H1 (cell line): ENCODE results near the gene TNIP1.

Source experiments
- CBX8 ChIP-seq: fragments of 300-800, 300-1000 bp; sonication (generic); IDR thresholded peaks from 2 replicates; pipeline ENCODE4 v1.7.1; 2016; ENCODE audit warnings: low read depth, low read length, borderline replicate concordance
- CTCF ChIP-seq, 3 experiments: IDR thresholded peaks; 1 replicate in 2 of 3; 2 replicates in 1 of 3; pipeline versions ENCODE4 v1.5.1 to v1.6.1; 2011; ENCODE audit warnings: low read length in 3 of 3, mild to moderate bottlenecking in 3 of 3, inconsistent platforms in 2 of 3, low read depth in 1 of 3, moderate library complexity in 1 of 3; ENCODE audit not compliant: insufficient read depth in 1 of 3; ENCODE audit errors: control extremely low read depth in 1 of 3
- EGR1 ChIP-seq: IDR thresholded peaks from 2 replicates; pipeline ENCODE4 v1.6.1; 2011; ENCODE audit warnings: low read depth, low read length, borderline replicate concordance
- EP300 ChIP-seq, 2 experiments: IDR thresholded peaks; 1 replicate in 1 of 2; 2 replicates in 1 of 2; pipeline ENCODE4 v1.6.1; 2011 to 2012; ENCODE audit warnings: low read depth in 2 of 2, low read length in 2 of 2, mild to moderate bottlenecking in 2 of 2, borderline replicate concordance in 1 of 2, inconsistent platforms in 1 of 2, moderate library complexity in 1 of 2
- GABPA ChIP-seq: IDR thresholded peaks from 2 replicates; pipeline ENCODE4 v1.6.1; 2011; ENCODE audit warnings: mild to moderate bottlenecking, low read length, moderate library complexity, borderline replicate concordance; ENCODE audit not compliant: insufficient read depth
- KDM4A ChIP-seq: IDR thresholded peaks from one replicate; pipeline ENCODE4 v1.7.1; 2012; ENCODE audit warnings: low read depth, mild to moderate bottlenecking, moderate library complexity, low read length, inconsistent platforms; ENCODE audit not compliant: severe bottlenecking
- PHF8 ChIP-seq: fragments of 200-600 bp; sonication (generic); conservative IDR thresholded peaks from 2 replicates; pipeline ENCODE4 v1.7.1; 2012; ENCODE audit warnings: low read depth, mild to moderate bottlenecking, inconsistent platforms, low read length, moderate library complexity
- POLR2A ChIP-seq, 2 experiments: IDR thresholded peaks; 1 replicate in 1 of 2; 2 replicates in 1 of 2; pipeline ENCODE4 v1.6.1; 2011; ENCODE audit warnings: low read depth in 2 of 2, low read length in 2 of 2, mild to moderate bottlenecking in 2 of 2; ENCODE audit errors: control extremely low read depth in 1 of 2
- POLR2AphosphoS5 ChIP-seq: IDR thresholded peaks from 2 replicates; pipeline ENCODE4 v1.6.1; 2011; ENCODE audit warnings: low read depth, low read length
- RAD21 ChIP-seq, 2 experiments: IDR thresholded peaks in 1 of 2; conservative IDR thresholded peaks in 1 of 2; 2 replicates each; pipeline ENCODE4 v1.6.1; 2011; ENCODE audit warnings: low read depth in 2 of 2, low read length in 2 of 2, improper control_type of control experiment in 1 of 2, inconsistent platforms in 1 of 2, mild to moderate bottlenecking in 1 of 2, moderate library complexity in 1 of 2
- RBBP5 ChIP-seq: IDR thresholded peaks from 2 replicates; pipeline ENCODE4 v1.7.1; 2012; ENCODE audit warnings: low read depth, mild to moderate bottlenecking, inconsistent platforms, low read length, moderate library complexity, borderline replicate concordance
- SUZ12 ChIP-seq: fragments of 200-600 bp; sonication (generic); IDR thresholded peaks from 2 replicates; pipeline ENCODE4 v1.6.1; 2012; ENCODE audit warnings: mild to moderate bottlenecking, inconsistent platforms, low read length, moderate library complexity, mixed read lengths
- TAF1 ChIP-seq: IDR thresholded peaks from 2 replicates; pipeline ENCODE4 v1.6.1; 2011; ENCODE audit warnings: mild to moderate bottlenecking, low read depth, low read length

- no peak for TF ChIP-seq CBX8
- no peak for TF ChIP-seq KDM4A
- TF ChIP-seq CTCF (IDR thresholded peaks at IDR 0.05; ENCODE audit: control extremely low read depth in 1 of 3, insufficient read depth in 1 of 3, low read depth in 1 of 3, low read length in 3 of 3), result no peak
- TF ChIP-seq EGR1, result no peak
- no peak for TF ChIP-seq PHF8
- no peak for TF ChIP-seq SUZ12
- TF ChIP-seq RAD21 (IDR thresholded peaks at IDR 0.05 in 1 of 2, conservative IDR thresholded peaks at IDR 0.05 in 1 of 2; ENCODE audit: low read depth in 2 of 2, low read length in 2 of 2), result no peak
- no peak for TF ChIP-seq EP300 (IDR thresholded peaks at IDR 0.05; ENCODE audit: borderline replicate concordance in 1 of 2, low read depth in 2 of 2, low read length in 2 of 2)
- no peak for TF ChIP-seq POLR2AphosphoS5
- TF ChIP-seq POLR2A (IDR thresholded peaks at IDR 0.05; ENCODE audit: control extremely low read depth in 1 of 2, low read depth in 2 of 2, low read length in 2 of 2), result no peak
- no peak for TF ChIP-seq TAF1
- TF ChIP-seq RBBP5, result no peak
- TF ChIP-seq GABPA, result no peak
These were observed 73.2 kb downstream of the TNIP1 start for GRCh38 chr5:151007430-151008209.
